ENCODE results near the gene STAMBPL1.

STAMBPL1 gene

DNA sequence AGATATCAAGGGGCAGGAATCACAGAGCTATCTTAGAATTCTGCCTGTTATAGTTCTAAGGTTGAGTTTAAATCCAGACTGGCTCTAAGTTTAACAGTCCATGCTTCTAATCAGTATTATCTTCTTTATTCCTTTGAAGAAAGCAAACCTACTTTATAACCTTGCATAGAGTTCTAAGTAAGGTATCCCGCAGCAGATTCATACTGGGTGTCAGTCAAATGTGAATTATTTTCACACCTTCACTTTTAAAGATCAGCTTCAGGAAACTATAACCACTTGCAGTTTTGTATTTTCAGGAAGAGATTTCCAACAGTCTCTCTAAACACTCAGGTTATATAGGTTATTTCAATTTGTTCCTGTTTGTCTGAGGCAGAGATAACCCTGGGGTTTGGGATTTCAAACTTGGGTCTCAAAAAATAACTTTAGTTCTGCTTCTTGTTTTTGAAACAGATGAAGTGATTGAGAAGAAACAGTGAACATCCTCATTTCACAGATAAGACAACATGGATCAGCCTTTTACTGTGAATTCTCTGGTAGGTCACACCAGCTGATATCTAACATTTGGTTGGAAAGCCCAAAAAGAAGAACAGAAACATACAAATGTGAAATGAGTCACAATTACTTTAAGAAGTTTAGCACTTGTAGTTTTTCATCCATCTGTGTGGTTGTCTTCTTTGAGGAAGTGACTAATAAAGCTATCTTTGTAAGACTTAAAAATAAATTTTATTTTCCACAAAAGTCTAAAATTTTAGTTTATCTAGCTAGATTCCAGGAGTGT is 21.4 kb downstream of the STAMBPL1 start:
- Histone ChIP-seq H3K9me3 (ENCODE audit: insufficient read depth, low read depth, low read length) (no peaks in the 10 kb centered on the region), H3K4me3 (ENCODE audit: low read length, poor library complexity, severe bottlenecking) (no peak overlapping the region), H4K20me1 (ENCODE audit: insufficient read depth, low read length, poor library complexity, severe bottlenecking) (peaks cover 46% of the 10 kb centered on the region), H3K36me3 (ENCODE audit: insufficient read depth, low read length) (peaks cover 73% of the 10 kb centered on the region), H3K4me2 (ENCODE audit: low read depth, low read length, poor library complexity, severe bottlenecking) (no peak overlapping the region), H3F3A (ENCODE audit: low read depth) (0 out of 2 replicates have a peak, but pooled peaks cover 4% of the 10 kb centered on the region), H3K4me1 (ENCODE audit: insufficient read depth, low read length, poor library complexity, severe bottlenecking) (peaks cover 24% of the 10 kb centered on the region), H3K79me2 (ENCODE audit: insufficient read depth, low read length) (peaks cover 41% of the 10 kb centered on the region), H3K9me2 (replicated peaks; ENCODE audit: low read depth, low read length) (no peaks in the 10 kb centered on the region), H3K27me3 (ENCODE audit: insufficient read depth, low read length, poor library complexity, severe bottlenecking) (no peaks in the 10 kb centered on the region), H2AFZ (ENCODE audit: low read length) (no peak overlapping the region), H3K9ac (ENCODE audit: low read depth, low read length, poor library complexity, severe bottlenecking) (no peak overlapping the region)
- TF ChIP-seq EZH2phosphoT487 (IDR thresholded peaks at IDR 0.05; ENCODE audit: borderline replicate concordance): no peak
- TF ChIP-seq, protein P1, sequence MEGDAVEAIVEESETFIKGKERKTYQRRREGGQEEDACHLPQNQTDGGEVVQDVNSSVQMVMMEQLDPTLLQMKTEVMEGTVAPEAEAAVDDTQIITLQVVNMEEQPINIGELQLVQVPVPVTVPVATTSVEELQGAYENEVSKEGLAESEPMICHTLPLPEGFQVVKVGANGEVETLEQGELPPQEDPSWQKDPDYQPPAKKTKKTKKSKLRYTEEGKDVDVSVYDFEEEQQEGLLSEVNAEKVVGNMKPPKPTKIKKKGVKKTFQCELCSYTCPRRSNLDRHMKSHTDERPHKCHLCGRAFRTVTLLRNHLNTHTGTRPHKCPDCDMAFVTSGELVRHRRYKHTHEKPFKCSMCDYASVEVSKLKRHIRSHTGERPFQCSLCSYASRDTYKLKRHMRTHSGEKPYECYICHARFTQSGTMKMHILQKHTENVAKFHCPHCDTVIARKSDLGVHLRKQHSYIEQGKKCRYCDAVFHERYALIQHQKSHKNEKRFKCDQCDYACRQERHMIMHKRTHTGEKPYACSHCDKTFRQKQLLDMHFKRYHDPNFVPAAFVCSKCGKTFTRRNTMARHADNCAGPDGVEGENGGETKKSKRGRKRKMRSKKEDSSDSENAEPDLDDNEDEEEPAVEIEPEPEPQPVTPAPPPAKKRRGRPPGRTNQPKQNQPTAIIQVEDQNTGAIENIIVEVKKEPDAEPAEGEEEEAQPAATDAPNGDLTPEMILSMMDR (conservative IDR thresholded peaks at IDR 0.05; ENCODE audit: low read length): no peak

DNA sequence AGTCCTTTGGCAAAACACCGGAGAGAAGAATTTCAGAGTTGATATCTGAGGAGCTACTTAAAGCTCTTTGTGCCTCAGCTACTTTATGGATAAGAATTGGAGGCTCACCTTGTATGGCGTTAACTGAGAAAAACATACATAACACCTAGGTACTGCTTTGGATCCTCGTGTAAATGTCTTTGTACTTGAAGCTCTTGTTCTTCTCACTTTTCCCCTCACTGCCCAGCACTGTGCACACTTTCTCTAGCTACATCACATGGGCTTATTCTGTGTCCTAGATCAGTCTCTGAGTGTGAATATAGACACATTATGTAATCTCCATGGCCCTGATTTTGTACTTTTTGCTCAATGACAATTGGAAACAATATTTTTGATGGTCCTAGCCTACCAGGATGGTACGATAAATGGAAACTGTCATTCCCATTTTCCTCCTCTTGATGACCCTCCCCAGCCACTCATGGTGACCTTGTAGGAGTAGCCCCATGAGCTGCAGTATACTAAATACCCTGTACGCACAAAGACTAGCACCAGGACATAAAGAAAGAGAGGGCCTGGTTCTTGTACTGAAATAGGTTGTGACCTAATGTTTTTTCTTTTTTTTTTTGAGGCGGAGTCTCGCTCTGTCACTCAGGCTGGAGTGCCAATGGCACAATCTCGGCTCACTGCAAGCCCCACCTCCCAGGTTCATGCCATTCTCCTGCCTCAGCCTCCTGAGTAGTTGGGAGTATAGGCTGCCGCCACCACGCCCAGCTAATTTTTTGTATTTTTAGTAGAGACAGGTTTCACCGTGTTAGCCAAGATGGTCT is 22.1 kb downstream of the STAMBPL1 start:
- H3K36me3 ChIP-seq (ENCODE audit: insufficient read depth, low read length): peaks cover 81% of the 10 kb centered on the region
- H3K79me2 ChIP-seq (ENCODE audit: insufficient read depth, low read length): peaks cover 35% of the 10 kb centered on the region
- H3K4me2 ChIP-seq (ENCODE audit: low read depth, low read length, poor library complexity, severe bottlenecking): no peak overlapping the region
- H2AFZ ChIP-seq (ENCODE audit: low read length): no peak overlapping the region
- no peaks in the 10 kb centered on the region for H3K27me3 ChIP-seq (ENCODE audit: insufficient read depth, low read length, poor library complexity, severe bottlenecking)
- H3K4me1 ChIP-seq (ENCODE audit: insufficient read depth, low read length, poor library complexity, severe bottlenecking): peaks cover 16% of the 10 kb centered on the region
- H3K9ac ChIP-seq (ENCODE audit: low read depth, low read length, poor library complexity, severe bottlenecking): no peak overlapping the region
- H3K9me3 ChIP-seq (ENCODE audit: insufficient read depth, low read depth, low read length): no peaks in the 10 kb centered on the region
- TF ChIP-seq EZH2phosphoT487 (IDR thresholded peaks at IDR 0.05; ENCODE audit: borderline replicate concordance): no peak
- TF ChIP-seq, protein P1 (conservative IDR thresholded peaks at IDR 0.05; ENCODE audit: low read length): no peak
- H3F3A ChIP-seq (ENCODE audit: low read depth): 0 out of 2 replicates have a peak, but pooled peaks cover 4% of the 10 kb centered on the region
- H4K20me1 ChIP-seq (ENCODE audit: insufficient read depth, low read length, poor library complexity, severe bottlenecking): peaks cover 41% of the 10 kb centered on the region
- H3K9me2 ChIP-seq (replicated peaks; ENCODE audit: low read depth, low read length): no peaks in the 10 kb centered on the region
- H3K4me3 ChIP-seq (ENCODE audit: low read length, poor library complexity, severe bottlenecking): no peak overlapping the region

DNA sequence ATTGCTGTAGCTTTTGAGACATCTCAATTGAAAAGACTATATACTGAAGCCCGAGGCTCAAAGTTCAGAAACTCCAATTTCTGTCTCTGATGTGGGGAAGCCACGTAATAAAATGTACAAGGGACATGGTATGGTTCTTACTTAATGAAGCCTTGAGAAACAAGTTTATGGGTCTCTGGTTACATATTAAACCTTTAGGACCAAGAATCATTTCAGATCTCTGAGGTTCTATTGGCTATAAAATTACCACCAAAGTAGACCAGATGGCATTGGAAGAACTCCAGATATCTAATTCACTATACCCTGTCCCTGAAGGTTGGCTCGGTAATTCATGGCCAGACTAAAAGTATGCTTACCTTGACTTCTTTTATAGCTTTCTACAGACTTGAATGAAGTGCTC is 23.7 kb downstream of the STAMBPL1 start:
- H3K27me3 ChIP-seq (ENCODE audit: insufficient read depth, low read length, poor library complexity, severe bottlenecking): no peaks in the 10 kb centered on the region
- 0 out of 2 replicates have a peak, but pooled peaks cover 4% of the 10 kb centered on the region for H3F3A ChIP-seq (ENCODE audit: low read depth)
- H3K9me2 ChIP-seq (replicated peaks; ENCODE audit: low read depth, low read length): no peaks in the 10 kb centered on the region
- no peak overlapping the region for H3K4me2 ChIP-seq (ENCODE audit: low read depth, low read length, poor library complexity, severe bottlenecking)
- peaks cover 29% of the 10 kb centered on the region for H4K20me1 ChIP-seq (ENCODE audit: insufficient read depth, low read length, poor library complexity, severe bottlenecking)
- H3K36me3 ChIP-seq (ENCODE audit: insufficient read depth, low read length): peaks cover 94% of the 10 kb centered on the region
- H3K9me3 ChIP-seq (ENCODE audit: insufficient read depth, low read depth, low read length): no peaks in the 10 kb centered on the region
- no peak overlapping the region for H3K4me3 ChIP-seq (ENCODE audit: low read length, poor library complexity, severe bottlenecking)
- peaks cover 23% of the 10 kb centered on the region for H3K79me2 ChIP-seq (ENCODE audit: insufficient read depth, low read length)
- TF ChIP-seq EZH2phosphoT487 (IDR thresholded peaks at IDR 0.05; ENCODE audit: borderline replicate concordance): peak; percentile 67
- TF ChIP-seq, protein P1 (conservative IDR thresholded peaks at IDR 0.05; ENCODE audit: low read length): no peak
- peaks cover 9% of the 10 kb centered on the region for H3K4me1 ChIP-seq (ENCODE audit: insufficient read depth, low read length, poor library complexity, severe bottlenecking)
- no peak overlapping the region for H2AFZ ChIP-seq (ENCODE audit: low read length)
- H3K9ac ChIP-seq (ENCODE audit: low read depth, low read length, poor library complexity, severe bottlenecking): no peak overlapping the region
